Thyroid gland (tissue), 4 donors: ENCODE measurements around the gene GFOD1.

Experiments used
- POLR2A ChIP-seq, 2 donors: fragments of 450-650 bp; IDR thresholded peaks; one replicate each; pipeline ENCODE4 v1.6.1; 2017; ENCODE audit warnings: antibody characterized with exemption in 2 of 2, mild to moderate bottlenecking in 2 of 2, moderate library complexity in 1 of 2
- TF ChIP-seq, protein P1 (sequence below), 6 experiments: fragments of 200-600 bp in 3 of 6; fragments of 450-650 bp in 3 of 6; sonication (generic) in 3 of 6; IDR thresholded peaks; one replicate each; pipeline ENCODE4 v1.5.1; 2016 to 2019; ENCODE audit warnings: antibody characterized with exemption in 6 of 6, mild to moderate bottlenecking in 2 of 6, inconsistent platforms in 1 of 6, moderate library complexity in 1 of 6

DNA sequence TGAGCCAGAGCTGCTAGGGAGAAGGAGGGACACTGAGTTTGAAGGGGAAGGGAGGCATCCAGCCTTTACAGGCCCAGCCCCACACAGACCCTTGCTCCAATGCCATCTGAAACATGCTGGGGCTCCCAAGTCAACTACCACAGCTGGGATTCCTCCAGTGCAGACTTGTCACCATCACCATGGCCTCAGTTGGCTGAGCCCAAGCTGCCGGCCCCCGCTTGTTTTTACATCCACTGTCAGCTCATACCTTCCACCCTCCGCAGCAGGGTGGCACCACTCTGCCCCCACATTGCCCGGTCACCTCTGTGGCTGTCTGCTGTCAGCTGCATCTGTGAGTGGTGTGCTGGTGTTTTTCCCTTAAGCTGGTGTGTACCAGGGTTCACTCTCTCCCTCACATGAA, 26.1 kb downstream of the GFOD1 start:
- TF ChIP-seq, protein P1, sequence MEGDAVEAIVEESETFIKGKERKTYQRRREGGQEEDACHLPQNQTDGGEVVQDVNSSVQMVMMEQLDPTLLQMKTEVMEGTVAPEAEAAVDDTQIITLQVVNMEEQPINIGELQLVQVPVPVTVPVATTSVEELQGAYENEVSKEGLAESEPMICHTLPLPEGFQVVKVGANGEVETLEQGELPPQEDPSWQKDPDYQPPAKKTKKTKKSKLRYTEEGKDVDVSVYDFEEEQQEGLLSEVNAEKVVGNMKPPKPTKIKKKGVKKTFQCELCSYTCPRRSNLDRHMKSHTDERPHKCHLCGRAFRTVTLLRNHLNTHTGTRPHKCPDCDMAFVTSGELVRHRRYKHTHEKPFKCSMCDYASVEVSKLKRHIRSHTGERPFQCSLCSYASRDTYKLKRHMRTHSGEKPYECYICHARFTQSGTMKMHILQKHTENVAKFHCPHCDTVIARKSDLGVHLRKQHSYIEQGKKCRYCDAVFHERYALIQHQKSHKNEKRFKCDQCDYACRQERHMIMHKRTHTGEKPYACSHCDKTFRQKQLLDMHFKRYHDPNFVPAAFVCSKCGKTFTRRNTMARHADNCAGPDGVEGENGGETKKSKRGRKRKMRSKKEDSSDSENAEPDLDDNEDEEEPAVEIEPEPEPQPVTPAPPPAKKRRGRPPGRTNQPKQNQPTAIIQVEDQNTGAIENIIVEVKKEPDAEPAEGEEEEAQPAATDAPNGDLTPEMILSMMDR (IDR thresholded peaks at IDR 0.05), result no peak
- no peak for TF ChIP-seq POLR2A (IDR thresholded peaks at IDR 0.05)
